K562 (cell line): ENCODE data around the gene TAS2R39. TPM values are rescaled to one million over a fixed set of nuclear protein-coding genes. Genes with fewer than 3 reads are reported as not detected.
"Not testable (repeated sequence)": the region's sequence is repeated elsewhere in the genome, so short reads cannot be mapped to it uniquely, and the experiment has no call there.

ENCODE experiments used
- ATAC-seq: fragments of 200-7000 bp; cut with Tn5 transposase; 3 replicates; pipeline ENCODE4 v1.9.1; 2020; ENCODE audit warnings: moderate library complexity
- BruUV-seq: library from RNA; stranded (reverse); fragments of 400-500 nt; replicated peaks from 2 replicates; lab custom pipeline; 2021; lab: Mats Ljungman, UMichigan
- CTCF ChIA-PET: fragments of 300-600 bp; formaldehyde crosslinking; extraction: SDS; loops from one replicate; lab custom pipeline; 2021; ENCODE audit warnings: low intra/inter-chr PET ratio; lab: Yijun Ruan, JAX
- POLR2A ChIA-PET: fragments of 300-600, 350-650 bp; sonication (Branson Sonifier 250); formaldehyde crosslinking; extraction: SDS; loops from one replicate; lab custom pipeline; 2021; ENCODE audit warnings: antibody characterized with exemption, inconsistent platforms; lab: Yijun Ruan, JAX
- DNase-seq, 4 experiments: peaks; one replicate each; pipeline versions ENCODE4 v3.0.0 to v3.0.0-alpha.2; 2011 to 2018; ENCODE audit warnings: low spot score in 3 of 4, mixed read lengths in 3 of 4; ENCODE audit errors: extremely low read depth in 1 of 4
- FAIRE-seq: peaks from 2 replicates; lab custom pipeline; 2011; peaks lifted over from hg19 to GRCh38; lab: Jason Lieb, UNC
- H2AFZ ChIP-seq: 2 replicates; pipeline ENCODE4 v1.6.0; 2011; ENCODE audit warnings: low read depth, low read length, control low read depth, inconsistent platforms
- H3K27ac ChIP-seq: fragments of 200-600 bp; 3 replicates; pipeline ENCODE4 v1.8.0; 2011; ENCODE audit warnings: low read depth, mild to moderate bottlenecking, control low read depth, inconsistent platforms, low read length, moderate library complexity, mixed read lengths; ENCODE audit errors: extremely low read depth
- H3K27me3 ChIP-seq, 2 experiments: fragments of 300-600 bp in 1 of 2; 2 replicates in 1 of 2; 3 replicates in 1 of 2; pipeline versions ENCODE4 v1.6.0 to v1.8.0; 2011; ENCODE audit warnings: inconsistent platforms in 2 of 2, low read length in 2 of 2, mild to moderate bottlenecking in 1 of 2, mixed read lengths in 1 of 2, moderate library complexity in 1 of 2; ENCODE audit not compliant: control insufficient read depth in 2 of 2, insufficient read depth in 2 of 2
- H3K36me3 ChIP-seq: fragments of 300-600 bp; 3 replicates; pipeline ENCODE4 v1.8.0; 2011; ENCODE audit warnings: mild to moderate bottlenecking, low read length, inconsistent platforms; ENCODE audit not compliant: control insufficient read depth, insufficient read depth
- H3K4me1 ChIP-seq, 2 experiments: fragments of 200-600 bp in 1 of 2; replicated peaks in 1 of 2; 2 replicates in 1 of 2; 3 replicates in 1 of 2; pipeline versions ENCODE4 v1.5.1 to v1.8.0; 2011; ENCODE audit warnings: inconsistent platforms in 2 of 2, low read length in 2 of 2, mild to moderate bottlenecking in 1 of 2, mixed read lengths in 1 of 2, moderate library complexity in 1 of 2; ENCODE audit not compliant: control insufficient read depth in 2 of 2, insufficient read depth in 2 of 2
- H3K4me2 ChIP-seq: 2 replicates; pipeline ENCODE4 v1.6.1; 2011; ENCODE audit warnings: low read length, control low read depth, inconsistent platforms, mixed read lengths; ENCODE audit not compliant: insufficient read depth
- H3K4me3 ChIP-seq: fragments of 200-600 bp; sonication (generic), shearing (Covaris generic); 2 replicates; pipeline ENCODE4 v1.5.1; 2016; ENCODE audit warnings: control low read depth, inconsistent platforms
- H3K79me2 ChIP-seq: fragments of 200-600 bp; 3 replicates; pipeline ENCODE4 v1.8.0; 2011; ENCODE audit warnings: low read length, inconsistent platforms; ENCODE audit not compliant: control insufficient read depth, insufficient read depth
- H3K9ac ChIP-seq, 2 experiments: 2 replicates each; pipeline versions ENCODE4 v1.6.0 to v1.6.1; 2011; ENCODE audit warnings: low read depth in 2 of 2, low read length in 2 of 2, control low read depth in 1 of 2, inconsistent platforms in 1 of 2, mild to moderate bottlenecking in 1 of 2, mixed read lengths in 1 of 2; ENCODE audit not compliant: insufficient read depth in 1 of 2
- H3K9me1 ChIP-seq: one replicate; pipeline ENCODE4 v1.6.0; 2011; ENCODE audit warnings: inconsistent platforms, mild to moderate bottlenecking, low read length, moderate library complexity; ENCODE audit not compliant: control insufficient read depth, insufficient read depth
- H3K9me3 ChIP-seq: replicated peaks from 2 replicates; pipeline ENCODE4 v1.5.1; 2011; ENCODE audit warnings: low read depth, low read length, inconsistent platforms; ENCODE audit not compliant: control insufficient read depth, insufficient read depth
- H4K20me1 ChIP-seq: replicated peaks from 2 replicates; pipeline ENCODE4 v1.6.1; 2011; ENCODE audit warnings: low read length, inconsistent platforms, mixed read lengths; ENCODE audit not compliant: control insufficient read depth, insufficient read depth
- CBX3 ChIP-seq, 2 experiments: IDR thresholded peaks; 1 replicate in 1 of 2; 2 replicates in 1 of 2; pipeline ENCODE4 v1.6.1; 2012; ENCODE audit warnings: inconsistent platforms in 2 of 2, low read length in 2 of 2, borderline replicate concordance in 1 of 2, control low read depth in 1 of 2
- DACH1 ChIP-seq: fragments of 450-650 bp; IDR thresholded peaks from 2 replicates; pipeline ENCODE4 v1.6.1; 2018; ENCODE audit not compliant: partially characterized antibody
- KDM1A ChIP-seq, 2 experiments: fragments of 450-650 bp; IDR thresholded peaks; 2 replicates each; pipeline ENCODE4 v1.6.1; 2016; ENCODE audit warnings: mild to moderate bottlenecking in 2 of 2
- NRF1 ChIP-seq, 2 experiments: fragments of 450-650 bp; IDR thresholded peaks in 1 of 2; conservative IDR thresholded peaks in 1 of 2; 2 replicates each; pipeline ENCODE4 v1.6.1; 2014; ENCODE audit warnings: mild to moderate bottlenecking in 2 of 2
- RBM25 ChIP-seq: fragments of 200-400 bp; formaldehyde crosslinking; IDR thresholded peaks from 2 replicates; pipeline ENCODE4 v1.6.1; 2018; ENCODE audit warnings: low read length, low read depth, moderate library complexity; ENCODE audit not compliant: severe bottlenecking
- XRCC3 ChIP-seq: fragments of 450-650 bp; IDR thresholded peaks from 2 replicates; pipeline ENCODE4 v1.6.1; 2017; ENCODE audit warnings: mild to moderate bottlenecking, moderate library complexity
- ZBTB5 ChIP-seq: fragments of 450-650 bp; IDR thresholded peaks from 2 replicates; pipeline ENCODE4 v1.6.1; 2017; ENCODE audit warnings: antibody characterized with exemption
- ZNF146 ChIP-seq: IDR thresholded peaks from one replicate; pipeline ENCODE4 v1.6.1; 2018; ENCODE audit warnings: missing compliant biosample characterization; ENCODE audit not compliant: unreplicated experiment
- ZNF561 ChIP-seq: fragments of 450-650 bp; formaldehyde crosslinking; conservative IDR thresholded peaks from 2 replicates; pipeline ENCODE4 v1.4.0; 2020; ENCODE audit warnings: mild to moderate bottlenecking, moderate library complexity
- ZNF668 ChIP-seq: fragments of 250-450 bp; sonication (Bioruptor Pico); IDR thresholded peaks from 2 replicates; pipeline ENCODE4 v1.8.0; 2022; ENCODE audit warnings: mild to moderate bottlenecking, inconsistent platforms
- WGBS: fragments of 100-300 bp; shearing (Covaris generic); methylation state at CpG from one replicate; pipeline ENCODE4 v1.1.6; 2016; ENCODE audit warnings: low coverage, mixed read lengths; ENCODE audit not compliant: insufficient coverage; ENCODE audit errors: missing lambda C conversion rate; 5-methylcytosine and 5-hydroxymethylcytosine counted together
- in situ Hi-C: fragments of 300-500 bp; cut with MboI; formaldehyde crosslinking; loops from 4 replicates; pipeline ENCODE4 v1.15.0; 2018; ENCODE audit warnings: inconsistent platforms, mixed read lengths
- intact Hi-C: fragments of 100-400 bp; cut with micrococcal nuclease; formaldehyde crosslinking; loops from 2 replicates; pipeline ENCODE4 v1.14.2; 2022
- polyA plus RNA-seq, 8 experiments: library from polyadenylated mRNA; depleted of rRNA in 4 of 8; stranded (reverse) in 5 of 8; unstranded in 3 of 8; fragments of >200 nt; fragmentation: Nextera tagmentation in 2 of 8; fragmentation: Illumina TruSeq in 1 of 8; extraction: Ambion mirVana in 2 of 8; extraction: Trizol in 1 of 8; gene quantifications; 2 replicates each; pipeline versions ENCODE4 v1.2.1 to v1.2.3, GENCODE V29; 2011 to 2014; ENCODE audit warnings: inconsistent platforms in 1 of 8, missing spikeins in 1 of 8
- total RNA-seq, 7 experiments: library from RNA; depleted of rRNA in 6 of 7; stranded (reverse); fragments of >200 nt in 6 of 7; fragmentation: Illumina TruSeq in 2 of 7; extraction: Trizol in 2 of 7; gene quantifications; 2 replicates each; pipeline versions ENCODE4 v1.2.1 to v1.2.3, GENCODE V29; 2011 to 2021; ENCODE audit warnings: low replicate concordance in 1 of 7

The TAS2R39 gene
- total and polyA plus RNA-seq, 9 of the 15 experiments (the other 6 are each of a cell fraction or from before 2014, with no cell fraction given): not detected

- TF ChIP-seq DACH1 (peak; percentile 92), ZNF561 (CRISPR knock-in tag) (peak; percentile 78; the same call in 1 of the 2 replicates), NRF1 (conservative IDR thresholded peaks at IDR 0.05 in 1 of 2, IDR thresholded peaks at IDR 0.05 in 1 of 2) (no peak), ZBTB5 (no peak), CBX3 (IDR thresholded peaks at IDR 0.05; ENCODE audit: borderline replicate concordance in 1 of 2, low read length in 2 of 2) (peak in 1 of 2 experiments; percentile 98; a peak in 2 of 3 replicates), XRCC3 (no peak), ZNF668 (no peak)
Measured at GRCh38 chr7:143177374-143178119, 5.7 kb upstream of the TAS2R39 start (continued).

GRCh38 chr7:143180771-143181170 is 2.4 kb upstream of the TAS2R39 start:
- H3K36me3 ChIP-seq, intact Hi-C loops, ATAC-seq, BruUV-seq, H3K79me2 ChIP-seq, H3K9me1 ChIP-seq, DNase-seq, H3K27me3 ChIP-seq, H3K4me3 ChIP-seq, POLR2A ChIA-PET, H4K20me1 ChIP-seq, CTCF ChIA-PET, H3K9ac ChIP-seq, H3K27ac ChIP-seq, H3K9me3 ChIP-seq, H3K4me2 ChIP-seq, H2AFZ ChIP-seq, in situ Hi-C loops, FAIRE-seq, H3K4me1 ChIP-seq: not testable (repeated sequence)
- TF ChIP-seq ZNF146 (CRISPR knock-in tag) (peak; percentile 75), RBM25 (peak; percentile 31), KDM1A (IDR thresholded peaks at IDR 0.05) (peak in 1 of 2 experiments; percentile 35; a peak in 1 of 4 replicates)
- 0% methylated on average over 4 of the region's 4 CpGs for WGBS
